HG03135 (cell line): ENCODE data around the gene TBC1D20.

Experiments used
- ATAC-seq: cut with Tn5 transposase; IDR thresholded peaks from one replicate; pipeline ENCODE4 v1.9.1; 2021; ENCODE audit warnings: mild to moderate bottlenecking, moderate library complexity; ENCODE audit not compliant: unreplicated experiment

Gene TBC1D20

GRCh38 chr20:440148-440547 is 22.2 kb downstream of the TBC1D20 start:
- no peak for ATAC-seq

- ATAC-seq, result no peak
Measured at GRCh38 chr20:438571-439469, 23.5 kb downstream of the TBC1D20 start.

GRCh38 chr20:437787-438486 is 24.4 kb downstream of the TBC1D20 start:
- ATAC-seq, result no peak

- no peak for ATAC-seq
Measured at GRCh38 chr20:436476-436875, 25.9 kb downstream of the TBC1D20 start.

GRCh38 chr20:435558-435957 is 26.8 kb downstream of the TBC1D20 start:
- no peak for ATAC-seq

- no peak for ATAC-seq
Measured at GRCh38 chr20:434661-435419, 27.5 kb downstream of the TBC1D20 start.

GRCh38 chr20:434221-434620 is 28.1 kb downstream of the TBC1D20 start:
- ATAC-seq, result no peak

- ATAC-seq, result peak; percentile 68
Measured at GRCh38 chr20:433300-433975, 28.9 kb downstream of the TBC1D20 start.

GRCh38 chr20:432677-433299 is 29.5 kb downstream of the TBC1D20 start:
- peak; percentile 4 for ATAC-seq

- ATAC-seq, result no peak
Measured at GRCh38 chr20:432208-432607, 30.1 kb downstream of the TBC1D20 start.

GRCh38 chr20:431012-431904 is 31.1 kb downstream of the TBC1D20 start:
- ATAC-seq, result no peak

GRCh38 chr20:430091-430999 is 32.0 kb downstream of the TBC1D20 start:
- no peak for ATAC-seq

- no peak for ATAC-seq
Measured at GRCh38 chr20:428658-429200, 33.6 kb downstream of the TBC1D20 start.

- no peak for ATAC-seq
Measured at GRCh38 chr20:427849-428657, 34.3 kb downstream of the TBC1D20 start.

GRCh38 chr20:427401-427800 is 34.9 kb downstream of the TBC1D20 start:
- no peak for ATAC-seq

GRCh38 chr20:426566-426965 is 35.8 kb downstream of the TBC1D20 start:
- no peak for ATAC-seq

GRCh38 chr20:421685-422250 is 40.6 kb downstream of the TBC1D20 start:
- ATAC-seq, result no peak
